ENCODE results near the gene R3HCC1L.

R3HCC1L gene

GRCh38 chr10:98104125-98104524 is 30.3 kb upstream of the R3HCC1L start:
- Histone ChIP-seq H3K4me2 (ENCODE audit: low read length) (no peak overlapping the region), H3K36me3 (ENCODE audit: control insufficient read depth, low read length) (no peaks in the 10 kb centered on the region), H3K79me2 (ENCODE audit: control insufficient read depth, low read length) (no peaks in the 10 kb centered on the region), H3F3A (ENCODE audit: control insufficient read depth, insufficient read depth) (no peaks in the 10 kb centered on the region), H4K20me1 (ENCODE audit: control insufficient read depth, insufficient read depth, low read depth, low read length) (no peaks in the 10 kb centered on the region), H3K27ac (ENCODE audit: low read depth, low read length) (no peak overlapping the region), H3K9me3 (ENCODE audit: control insufficient read depth, insufficient read depth, low read length) (peaks cover 5% of the 10 kb centered on the region; the same call in 1 of the 2 replicates), H3K9me2 (replicated peaks; ENCODE audit: control insufficient read depth, low read length) (no peaks in the 10 kb centered on the region), H3K27me3 (ENCODE audit: control insufficient read depth, low read length) (no peaks in the 10 kb centered on the region), H3K4me1 (ENCODE audit: control insufficient read depth, low read length) (0 out of 2 replicates have a peak, but pooled peaks cover 3% of the 10 kb centered on the region), H3K4me3 (ENCODE audit: low read length) (no peak overlapping the region)
- TF ChIP-seq CTCF (IDR thresholded peaks at IDR 0.05; ENCODE audit: low read depth, low read length, poor library complexity, severe bottlenecking) (no peak), EZH2phosphoT487 (IDR thresholded peaks at IDR 0.05; ENCODE audit: borderline replicate concordance, low read length) (no peak)

- H3K27ac ChIP-seq (ENCODE audit: low read depth, low read length) = no peak overlapping the region
- TF ChIP-seq EZH2phosphoT487 (IDR thresholded peaks at IDR 0.05; ENCODE audit: borderline replicate concordance, low read length) (no peak), CTCF (IDR thresholded peaks at IDR 0.05; ENCODE audit: low read depth, low read length, poor library complexity, severe bottlenecking) (no peak)
- H4K20me1 ChIP-seq (ENCODE audit: control insufficient read depth, insufficient read depth, low read depth, low read length) = no peaks in the 10 kb centered on the region
- peaks cover 5% of the 10 kb centered on the region; the same call in 1 of the 2 replicates for H3K9me3 ChIP-seq (ENCODE audit: control insufficient read depth, insufficient read depth, low read length)
- no peak overlapping the region for H3K4me3 ChIP-seq (ENCODE audit: low read length)
- H3K36me3 ChIP-seq (ENCODE audit: control insufficient read depth, low read length) = no peaks in the 10 kb centered on the region
- no peaks in the 10 kb centered on the region for H3K79me2 ChIP-seq (ENCODE audit: control insufficient read depth, low read length)
- H3K4me1 ChIP-seq (ENCODE audit: control insufficient read depth, low read length) = no peaks in the 10 kb centered on the region
- no peaks in the 10 kb centered on the region for H3K9me2 ChIP-seq (replicated peaks; ENCODE audit: control insufficient read depth, low read length)
- no peaks in the 10 kb centered on the region for H3F3A ChIP-seq (ENCODE audit: control insufficient read depth, insufficient read depth)
- H3K27me3 ChIP-seq (ENCODE audit: control insufficient read depth, low read length) = no peaks in the 10 kb centered on the region
- H3K4me2 ChIP-seq (ENCODE audit: low read length) = no peak overlapping the region
These were observed 27.9 kb upstream of the R3HCC1L start for GRCh38 chr10:98106531-98106930.

- Histone ChIP-seq H3K4me3 (ENCODE audit: low read length) (no peak overlapping the region), H3K4me2 (ENCODE audit: low read length) (no peak overlapping the region), H3K9me3 (ENCODE audit: control insufficient read depth, insufficient read depth, low read length) (peaks cover 5% of the 10 kb centered on the region; the same call in 1 of the 2 replicates), H3K79me2 (ENCODE audit: control insufficient read depth, low read length) (no peaks in the 10 kb centered on the region), H3F3A (ENCODE audit: control insufficient read depth, insufficient read depth) (no peaks in the 10 kb centered on the region), H3K9me2 (replicated peaks; ENCODE audit: control insufficient read depth, low read length) (no peaks in the 10 kb centered on the region), H3K36me3 (ENCODE audit: control insufficient read depth, low read length) (no peaks in the 10 kb centered on the region), H3K4me1 (ENCODE audit: control insufficient read depth, low read length) (no peaks in the 10 kb centered on the region), H4K20me1 (ENCODE audit: control insufficient read depth, insufficient read depth, low read depth, low read length) (no peaks in the 10 kb centered on the region), H3K27me3 (ENCODE audit: control insufficient read depth, low read length) (no peaks in the 10 kb centered on the region), H3K27ac (ENCODE audit: low read depth, low read length) (no peak overlapping the region)
- no peak for TF ChIP-seq CTCF (IDR thresholded peaks at IDR 0.05; ENCODE audit: low read depth, low read length, poor library complexity, severe bottlenecking)
- no peak for TF ChIP-seq EZH2phosphoT487 (IDR thresholded peaks at IDR 0.05; ENCODE audit: borderline replicate concordance, low read length)
These were observed 26.6 kb upstream of the R3HCC1L start for GRCh38 chr10:98107644-98108430.

All from DOHH2 (cell line).